HG02840 (cell line): ENCODE results near the gene TIGIT.

Experiments
- ATAC-seq: cut with Tn5 transposase; IDR thresholded peaks from one replicate; pipeline ENCODE4 v1.9.1; 2021; ENCODE audit warnings: mild to moderate bottlenecking, moderate library complexity, moderate number of reproducible peaks; ENCODE audit not compliant: unreplicated experiment, low FRiP score

TIGIT gene

GRCh38 chr3:114308830-114309229 is 15.0 kb downstream of the TIGIT start:
- ATAC-seq = peak; percentile 66

DNA sequence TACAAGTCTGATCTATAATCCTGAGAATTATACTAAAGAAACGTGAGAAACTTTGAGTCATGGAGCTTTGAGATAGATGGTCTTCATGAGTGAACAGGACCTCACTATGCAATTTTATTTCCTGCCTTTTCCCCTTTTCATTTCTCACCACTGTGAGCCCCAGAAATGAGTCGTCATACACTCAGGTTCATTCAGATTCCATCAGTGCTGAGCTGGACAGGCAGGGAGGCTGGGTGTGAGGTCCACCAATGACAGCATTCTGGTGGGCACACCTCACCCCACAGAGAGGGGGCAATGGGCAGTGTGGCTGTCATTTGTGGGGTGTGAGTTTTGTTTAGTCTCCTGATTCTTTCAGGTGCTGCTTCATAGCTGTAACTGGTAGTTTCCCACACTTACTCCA is 16.9 kb downstream of the TIGIT start:
- no peak for ATAC-seq

GRCh38 chr3:114313426-114313825 is 19.6 kb downstream of the TIGIT start:
- ATAC-seq = no peak

DNA sequence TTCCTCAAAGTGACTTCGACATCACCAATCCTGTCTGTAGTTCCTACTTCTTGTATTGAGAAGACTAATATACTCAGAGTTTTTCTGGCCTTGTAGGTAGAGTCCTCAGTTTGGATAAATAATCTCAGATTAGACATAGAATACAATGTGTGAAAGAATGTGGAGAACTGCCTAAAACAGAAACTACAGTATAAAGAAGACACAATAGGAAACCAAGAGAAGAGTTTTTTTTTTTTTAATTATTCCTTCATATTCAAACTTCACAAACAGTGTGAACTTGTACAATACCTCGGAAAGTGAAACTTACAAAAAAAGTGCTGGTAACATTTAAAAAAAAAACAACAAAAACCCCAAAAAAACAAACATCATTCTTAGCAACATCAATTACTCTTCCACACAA is 20.5 kb downstream of the TIGIT start:
- ATAC-seq = no peak

- no peak for ATAC-seq
These were observed 24.5 kb downstream of the TIGIT start for GRCh38 chr3:114318295-114318694.

DNA sequence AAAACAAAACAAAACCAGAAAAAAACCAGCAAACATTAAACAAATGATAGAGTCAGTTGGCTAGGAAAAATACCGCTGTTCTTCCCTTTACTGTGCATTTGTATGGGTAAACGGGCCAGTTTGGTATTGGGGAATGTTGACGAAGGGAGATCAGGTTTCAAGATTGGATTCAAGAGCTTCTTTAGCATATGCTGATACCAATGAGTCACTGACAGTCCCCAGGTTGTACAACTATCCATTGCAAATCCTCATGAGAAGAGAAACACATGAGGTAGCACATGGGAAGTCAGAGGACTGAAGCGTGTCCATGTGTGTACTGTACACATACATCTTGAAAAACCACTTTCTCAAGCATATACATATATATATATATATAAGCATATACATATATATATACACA is 25.6 kb downstream of the TIGIT start:
- no peak for ATAC-seq

- no peak for ATAC-seq
These were observed 26.4 kb downstream of the TIGIT start for GRCh38 chr3:114320246-114320645.

DNA sequence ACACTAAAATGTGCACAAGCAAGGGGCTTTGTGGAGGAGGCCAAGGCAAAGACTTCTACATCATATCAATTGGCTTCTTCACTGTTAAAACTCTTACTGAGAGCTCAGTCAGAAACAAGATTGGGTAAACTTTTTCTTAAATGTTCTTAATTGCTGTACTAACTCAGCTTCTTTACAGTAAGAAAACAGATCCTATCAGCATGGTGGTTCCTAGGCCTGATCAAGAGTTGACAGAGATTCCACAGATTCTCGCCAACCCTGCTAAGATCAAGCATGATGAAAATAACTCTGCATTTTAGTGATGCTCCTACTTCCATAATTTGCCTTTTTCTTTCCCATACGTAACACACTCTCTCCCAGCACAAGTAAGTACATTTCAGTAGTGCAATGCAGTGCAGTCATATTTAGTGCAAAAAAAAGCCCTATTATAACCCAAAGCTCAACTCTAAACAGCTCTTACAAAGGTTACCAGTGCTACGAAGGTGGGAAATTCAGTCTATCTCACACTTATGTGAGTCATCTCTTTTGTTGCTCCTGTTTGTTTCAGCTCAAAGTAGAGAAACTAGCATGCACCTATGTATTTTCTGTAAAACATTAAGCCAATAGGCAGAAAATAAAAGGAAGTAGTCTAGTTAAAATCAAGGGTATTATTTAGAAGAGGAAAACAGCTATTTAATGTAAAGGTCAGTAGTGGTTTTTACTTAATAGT is 29.9 kb downstream of the TIGIT start:
- no peak for ATAC-seq

DNA sequence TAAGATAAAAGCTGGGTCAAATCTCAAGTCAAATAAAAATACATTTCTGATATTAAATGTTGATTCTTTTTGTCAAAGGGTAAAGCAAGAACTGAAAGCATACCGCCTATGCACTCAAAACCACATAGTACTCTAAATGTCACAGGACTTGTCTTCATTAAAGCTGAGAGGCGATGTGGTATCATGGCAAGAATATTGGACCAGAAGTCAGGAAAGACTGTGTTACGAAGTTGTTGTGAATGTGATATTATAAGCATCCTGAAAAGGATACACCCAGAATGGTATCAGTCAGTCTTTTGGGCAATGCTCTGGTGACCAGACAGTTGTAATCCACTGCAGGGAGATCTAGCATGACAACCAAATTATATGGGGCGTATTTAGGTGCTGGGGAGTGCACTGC is 33.8 kb downstream of the TIGIT start:
- no peak for ATAC-seq

DNA sequence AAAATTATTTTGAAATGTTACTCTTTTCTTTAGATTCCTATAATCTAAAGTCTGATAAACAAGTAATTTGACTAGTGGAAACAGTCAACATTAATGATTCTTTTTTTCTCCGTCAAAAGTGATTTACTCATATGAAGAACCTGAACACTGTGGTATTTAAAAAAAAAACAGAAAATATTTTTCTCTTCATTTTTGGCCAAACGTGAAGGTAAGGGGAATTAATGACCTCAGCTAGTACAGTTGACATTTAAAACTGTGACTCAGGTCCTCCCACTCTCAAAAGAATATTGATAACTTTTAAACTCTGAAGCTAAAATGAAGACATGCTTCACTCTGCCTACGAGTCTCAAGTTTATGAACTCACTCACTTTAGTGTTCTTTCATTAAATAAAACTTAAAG is 34.5 kb downstream of the TIGIT start:
- ATAC-seq = no peak

DNA sequence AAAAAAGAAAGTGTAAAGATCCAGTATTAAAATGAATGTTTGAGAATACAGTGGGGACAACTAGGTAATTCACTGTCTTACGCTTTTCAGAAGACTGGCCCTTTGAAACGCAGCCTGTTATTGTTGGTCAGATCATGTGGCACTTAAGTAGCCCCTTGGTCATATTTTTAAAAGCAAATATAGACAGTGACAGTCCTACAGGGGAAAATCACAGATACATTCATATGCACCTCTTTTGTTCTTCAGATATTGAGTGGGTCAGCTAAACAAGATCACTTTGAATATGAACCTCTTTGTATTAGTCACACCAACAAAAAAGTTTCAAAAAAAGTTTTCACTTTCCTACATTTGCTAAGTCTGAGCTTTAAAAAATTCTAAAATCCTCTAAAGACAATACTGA is 36.0 kb downstream of the TIGIT start:
- ATAC-seq = no peak

- no peak for ATAC-seq
These were observed 37.2 kb downstream of the TIGIT start for GRCh38 chr3:114331007-114331406.

DNA sequence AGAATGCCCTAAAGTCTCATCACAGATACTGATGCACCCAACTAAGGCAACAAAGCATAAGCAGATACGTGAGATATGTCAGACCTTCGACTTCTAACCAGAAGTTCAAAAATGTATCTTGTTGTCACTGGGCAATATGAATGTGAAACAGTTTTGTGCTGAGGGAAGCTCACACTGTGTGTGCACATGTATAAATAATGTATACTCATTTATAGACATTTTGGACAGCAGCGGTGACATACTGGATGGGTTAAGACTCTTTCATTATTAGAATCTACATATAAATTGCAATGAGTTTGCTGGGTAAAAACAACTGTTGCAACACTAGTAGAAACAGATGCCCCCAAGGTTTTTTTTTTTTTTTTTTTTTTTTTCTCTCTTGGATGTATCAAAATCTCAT is 37.9 kb downstream of the TIGIT start:
- ATAC-seq = no peak

GRCh38 chr3:114332342-114333179 is 38.7 kb downstream of the TIGIT start:
- ATAC-seq = no peak

- no peak for ATAC-seq
These were observed 39.5 kb downstream of the TIGIT start for GRCh38 chr3:114333180-114333922.

GRCh38 chr3:114333923-114334240 is 40.1 kb downstream of the TIGIT start:
- ATAC-seq = no peak

DNA sequence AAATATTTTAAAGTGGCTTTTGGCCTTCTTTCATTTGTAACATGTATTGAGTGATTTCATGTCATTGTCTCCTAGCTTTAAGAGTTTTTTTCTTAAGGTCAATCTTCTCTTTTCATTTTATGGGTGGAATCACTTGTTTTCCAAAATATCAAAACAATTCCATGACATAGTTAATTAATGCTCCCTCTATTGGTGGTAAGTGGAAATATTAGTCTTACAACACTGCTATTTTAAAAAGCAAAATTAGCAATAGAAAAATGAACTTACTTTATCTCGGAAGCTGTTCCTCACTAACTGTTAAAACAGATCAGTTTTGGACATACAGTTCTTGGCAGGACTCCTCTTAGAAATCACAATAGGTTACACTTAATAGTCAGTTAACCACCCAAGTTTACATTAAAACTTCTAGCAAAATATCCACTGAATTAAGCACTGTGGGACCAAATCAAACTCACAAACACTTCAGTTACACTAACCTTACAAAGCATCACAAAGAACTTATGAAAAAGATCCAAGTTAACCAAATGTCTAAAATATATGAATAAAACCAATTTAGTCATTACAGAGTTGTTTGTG is 42.4 kb downstream of the TIGIT start:
- ATAC-seq = no peak

DNA sequence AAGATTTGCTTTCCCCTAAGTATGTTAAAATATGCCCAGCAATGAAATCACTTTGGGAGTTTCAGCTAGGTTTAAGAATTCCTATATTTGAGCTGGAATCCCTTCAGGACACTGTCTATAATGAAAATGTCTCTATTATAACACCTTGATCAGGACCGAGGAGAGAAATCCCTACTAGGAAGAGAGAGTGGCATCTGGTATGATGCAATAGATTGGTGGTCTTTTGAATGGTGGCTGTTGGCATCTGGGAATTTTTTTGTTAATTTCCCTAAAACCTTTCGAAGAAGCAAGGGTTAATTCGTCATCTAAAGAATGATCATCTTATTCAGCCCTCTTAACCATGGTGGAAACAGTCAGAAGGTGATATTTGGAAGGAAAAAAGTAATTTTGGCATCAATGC is 43.0 kb downstream of the TIGIT start:
- ATAC-seq = no peak

DNA sequence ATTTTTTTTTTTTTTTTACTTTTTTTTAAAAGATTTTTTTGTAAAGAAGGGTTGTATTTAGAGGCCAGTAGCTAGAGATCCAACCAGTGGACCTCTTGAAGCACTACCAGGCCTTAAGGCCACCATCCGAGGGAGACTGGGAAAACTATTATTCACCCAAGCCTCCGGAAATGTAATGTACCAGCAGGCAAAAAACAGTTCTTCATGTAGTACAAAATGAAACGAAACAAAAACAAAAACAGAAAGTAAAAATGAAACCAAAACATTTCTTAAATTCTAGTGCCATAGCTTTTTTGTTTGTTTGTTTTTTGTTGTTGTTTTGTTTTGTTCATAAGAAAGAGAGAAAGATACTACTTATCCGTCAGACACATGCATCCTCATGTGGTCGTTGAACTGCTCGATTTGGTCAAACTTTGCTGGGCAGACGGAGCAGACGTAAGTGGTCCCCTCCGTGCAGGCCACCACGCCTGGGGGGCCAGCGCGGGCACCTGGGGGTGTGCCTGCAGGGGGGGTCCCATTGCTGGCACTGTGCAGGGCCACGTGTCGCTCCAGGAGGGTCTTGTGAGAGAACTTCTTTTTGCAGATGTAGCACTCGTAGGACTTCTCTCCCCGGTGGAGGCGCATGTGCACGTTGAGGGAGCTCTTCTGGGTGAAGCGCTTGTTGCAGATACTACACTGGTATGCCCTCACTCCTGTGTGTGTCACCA is 45.0 kb downstream of the TIGIT start:
- no peak for ATAC-seq

DNA sequence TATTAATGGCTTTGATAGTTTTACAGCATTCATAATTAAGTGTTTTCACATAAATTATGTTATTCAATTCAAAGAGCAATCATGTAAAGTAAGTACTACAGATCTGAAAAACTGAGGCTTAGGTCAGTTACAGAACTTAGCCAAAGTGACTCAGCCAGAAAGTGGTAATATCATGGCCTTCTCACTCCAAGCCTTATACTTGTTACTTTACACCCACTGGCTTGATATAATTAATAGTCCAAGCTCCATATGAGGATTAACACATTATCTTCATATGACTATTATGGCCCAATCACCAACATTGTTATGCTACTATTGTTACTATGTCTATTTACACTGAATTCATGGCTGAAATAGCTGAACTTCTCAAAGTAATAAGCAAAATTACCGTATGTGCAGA is 50.7 kb downstream of the TIGIT start:
- no peak for ATAC-seq

GRCh38 chr3:114350271-114350670 is 56.4 kb downstream of the TIGIT start:
- no peak for ATAC-seq
